H1 (cell line): ENCODE measurements around the gene LRRC45. TPM values are rescaled to one million over a fixed set of nuclear protein-coding genes. Genes with fewer than 3 reads are reported as not detected.

ENCODE experiments used
- ATF2 ChIP-seq: IDR thresholded peaks from 2 replicates; pipeline ENCODE4 v1.6.1; 2012; ENCODE audit warnings: low read length, inconsistent platforms
- CHD7 ChIP-seq: fragments of 300-600 bp; sonication (generic); IDR thresholded peaks from 2 replicates; pipeline ENCODE4 v1.7.1; 2012; ENCODE audit warnings: low read length, moderate library complexity, mild to moderate bottlenecking, inconsistent platforms; ENCODE audit not compliant: insufficient replicate concordance
- CREB1 ChIP-seq: IDR thresholded peaks from 2 replicates; pipeline ENCODE4 v1.6.1; 2012; ENCODE audit warnings: inconsistent platforms
- JUN ChIP-seq: IDR thresholded peaks from 2 replicates; pipeline ENCODE4 v1.6.1; 2011; ENCODE audit warnings: low read depth, mild to moderate bottlenecking, improper control_type of control experiment, low read length
- NRF1 ChIP-seq: IDR thresholded peaks from 2 replicates; pipeline ENCODE4 v1.6.1; 2011; ENCODE audit warnings: mild to moderate bottlenecking, low read depth, low read length, improper control_type of control experiment
- RFX5 ChIP-seq: IDR thresholded peaks from 2 replicates; pipeline ENCODE4 v1.6.1; 2011; ENCODE audit warnings: low read depth, low read length, improper control_type of control experiment, borderline replicate concordance
- polyA plus RNA-seq, 7 experiments: library from polyadenylated mRNA; depleted of rRNA in 3 of 7; stranded (reverse) in 5 of 7; unstranded in 2 of 7; fragments of >200 nt in 5 of 7; fragments of 200-250 nt in 2 of 7; gene quantifications; 1 replicate in 5 of 7; 2 replicates in 1 of 7; 4 replicates in 1 of 7; pipeline versions ENCODE4 v1.2.1 to v1.2.3, GENCODE V29; 2011 to 2013; ENCODE audit warnings: missing spikeins in 2 of 7, mixed read lengths in 2 of 7
- total RNA-seq: library from RNA; stranded (reverse); fragmentation: NEBNext Ultra II Directional; extraction: Animal tissue kit (Norgen Biotek cat#: 25700); gene quantifications from 2 replicates; pipeline ENCODE4 v1.2.1, GENCODE V29; 2021
- TF ChIP-seq, protein P1 (sequence below): IDR thresholded peaks from 2 replicates; pipeline ENCODE4 v1.6.1; 2011; ENCODE audit warnings: low read depth, mild to moderate bottlenecking, low read length; ENCODE audit not compliant: insufficient read depth

Gene LRRC45
- total and polyA plus RNA-seq, 2 of the 8 experiments (the other 6 are each of a cell fraction or from before 2014, with no cell fraction given) = 11.5 to 29.0 TPM

DNA sequence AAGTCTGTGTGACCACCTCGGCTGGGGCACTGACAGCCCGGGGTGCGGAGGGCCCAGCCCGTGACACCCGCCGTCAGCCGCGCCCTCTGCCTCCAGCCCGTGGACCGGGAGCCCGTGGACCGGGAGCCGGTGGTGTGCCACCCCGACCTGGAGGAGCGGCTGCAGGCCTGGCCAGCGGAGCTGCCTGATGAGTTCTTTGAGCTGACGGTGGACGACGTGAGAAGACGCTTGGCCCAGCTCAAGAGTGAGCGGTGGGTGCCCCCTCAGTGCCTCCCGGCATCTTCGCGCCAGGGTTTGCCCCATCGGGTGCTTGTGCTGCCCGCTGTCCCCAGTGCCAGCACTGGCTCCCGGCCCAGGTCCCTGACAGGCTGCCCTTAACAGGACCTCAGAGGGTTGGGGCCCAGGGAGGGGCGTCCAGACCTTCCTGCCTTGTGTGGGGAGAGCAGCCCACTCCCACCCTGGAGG is 14.1 kb upstream of the LRRC45 start (continued):
- TF ChIP-seq ATF2 = no peak
- TF ChIP-seq CREB1 = no peak
- no peak for TF ChIP-seq NRF1
- no peak for TF ChIP-seq JUN
- TF ChIP-seq, protein P1, sequence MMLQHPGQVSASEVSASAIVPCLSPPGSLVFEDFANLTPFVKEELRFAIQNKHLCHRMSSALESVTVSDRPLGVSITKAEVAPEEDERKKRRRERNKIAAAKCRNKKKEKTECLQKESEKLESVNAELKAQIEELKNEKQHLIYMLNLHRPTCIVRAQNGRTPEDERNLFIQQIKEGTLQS = no peak
- no peak for TF ChIP-seq CHD7
- TF ChIP-seq RFX5 = no peak
